Measurements from ENCODE around the gene PIR.

GRCh38 chrX:15340867-15341266, 152.3 kb downstream of the PIR start:
- no peak for TF ChIP-seq CTCF (IDR thresholded peaks at IDR 0.05)
- no peak for TF ChIP-seq POLR2A (IDR thresholded peaks at IDR 0.05)
